A549 (cell line): ENCODE data around the gene FBN2. TPM values are rescaled to one million over a fixed set of nuclear protein-coding genes. Genes with fewer than 3 reads are reported as not detected.

Source experiments
- ATAC-seq, 2 experiments: fragments of 200-7000 bp in 1 of 2; fragments of >200 bp in 1 of 2; cut with Nextera tagmentation in 1 of 2; cut with Tn5 transposase in 1 of 2; 3 replicates each; pipeline versions ENCODE4 v1.8.0 to v1.9.1; 2018 to 2020; ENCODE audit warnings: mild to moderate bottlenecking in 1 of 2, moderate library complexity in 1 of 2
- CTCF ChIA-PET: fragments of 300-600 bp; sonication (Branson Sonifier 250); formaldehyde crosslinking; extraction: SDS; loops from one replicate; lab custom pipeline; 2021; ENCODE audit warnings: antibody characterized with exemption, inconsistent platforms; lab: Yijun Ruan, JAX
- POLR2A ChIA-PET: fragments of 350-600 bp; formaldehyde crosslinking; extraction: SDS; loops from one replicate; lab custom pipeline; 2021; ENCODE audit warnings: antibody characterized with exemption, inconsistent platforms; lab: Yijun Ruan, JAX
- DNase-seq, 2 experiments: peaks; one replicate each; pipeline versions ENCODE4 v3.0.0 to v3.0.0-alpha.2; 2011 to 2016; ENCODE audit warnings: low read depth in 1 of 2, low spot score in 1 of 2
- FAIRE-seq: peaks from 2 replicates; lab custom pipeline; 2011; peaks lifted over from hg19 to GRCh38; lab: Jason Lieb, UNC
- H3K27ac ChIP-seq, 2 experiments: fragments of >200 bp; sonication (Bioruptor Twin); formaldehyde crosslinking; 3 replicates each; pipeline ENCODE4 v1.5.1; 2016 to 2017
- H3K4me1 ChIP-seq: fragments of >200 bp; sonication (Bioruptor Twin); formaldehyde crosslinking; 3 replicates; pipeline ENCODE4 v1.6.1; 2016
- H3K4me2 ChIP-seq: fragments of >200 bp; sonication (Bioruptor Twin); formaldehyde crosslinking; 3 replicates; pipeline ENCODE4 v1.6.1; 2016
- H3K4me3 ChIP-seq: fragments of >200 bp; sonication (Bioruptor Twin); formaldehyde crosslinking; 3 replicates; pipeline ENCODE4 v1.5.1; 2016
- H3K9me3 ChIP-seq: fragments of >200 bp; sonication (Bioruptor Twin); formaldehyde crosslinking; 3 replicates; pipeline ENCODE4 v1.6.1; 2016
- BCL3 ChIP-seq: fragments of >200 bp; sonication (Bioruptor Twin); formaldehyde crosslinking; IDR thresholded peaks from 3 replicates; pipeline ENCODE4 v1.6.1; 2016
- CBX2 ChIP-seq: fragments of 200-600 bp; sonication (generic); IDR thresholded peaks from 2 replicates; pipeline ENCODE4 v1.6.1; 2016; ENCODE audit warnings: low read depth, mild to moderate bottlenecking, borderline replicate concordance
- CBX8 ChIP-seq: fragments of 200-600 bp; sonication (generic); IDR thresholded peaks from 2 replicates; pipeline ENCODE4 v1.6.1; 2016
- CHD2 ChIP-seq: fragments of 150-350 bp; IDR thresholded peaks from 2 replicates; pipeline ENCODE4 v1.6.1; 2014; ENCODE audit warnings: low read length; ENCODE audit not compliant: partially characterized antibody
- CHD4 ChIP-seq: fragments of 200-600 bp; sonication (generic); IDR thresholded peaks from 2 replicates; pipeline ENCODE4 v1.6.1; 2016; ENCODE audit warnings: antibody characterized with exemption, mild to moderate bottlenecking, borderline replicate concordance
- EHMT2 ChIP-seq: fragments of 200-600 bp; sonication (generic); IDR thresholded peaks from 2 replicates; pipeline ENCODE4 v1.6.1; 2016; ENCODE audit warnings: antibody characterized with exemption, low read depth, mild to moderate bottlenecking, moderate library complexity
- ELK1 ChIP-seq: fragments of 150-350 bp; IDR thresholded peaks from 2 replicates; pipeline ENCODE4 v1.6.1; 2014; ENCODE audit warnings: low read depth, mild to moderate bottlenecking, low read length
- EP300 ChIP-seq, 2 experiments: fragments of >200 bp; sonication (Bioruptor Twin); formaldehyde crosslinking; IDR thresholded peaks; 2 replicates in 1 of 2; 3 replicates in 1 of 2; pipeline ENCODE4 v1.6.1; 2016 to 2017
- HDAC2 ChIP-seq: fragments of 200-600 bp; sonication (generic); IDR thresholded peaks from 2 replicates; pipeline ENCODE4 v1.6.1; 2016
- HES2 ChIP-seq: fragments of >200 bp; sonication (Bioruptor Twin); formaldehyde crosslinking; IDR thresholded peaks from 2 replicates; pipeline ENCODE4 v1.6.1; 2016
- HOXA7 ChIP-seq: fragments of 250-450 bp; sonication (Bioruptor Pico); IDR thresholded peaks from 2 replicates; pipeline ENCODE4 v1.5.0; 2020; ENCODE audit warnings: mild to moderate bottlenecking, moderate library complexity
- HOXB13 ChIP-seq: fragments of 250-450 bp; sonication (Bioruptor Pico); IDR thresholded peaks from 2 replicates; pipeline ENCODE4 v1.5.0; 2020; ENCODE audit warnings: low read depth, mild to moderate bottlenecking, moderate library complexity
- JUN ChIP-seq, 2 experiments: fragments of >200 bp; sonication (Bioruptor Twin); formaldehyde crosslinking; IDR thresholded peaks; 2 replicates in 1 of 2; 3 replicates in 1 of 2; pipeline ENCODE4 v1.6.1; 2016 to 2017
- KDM5A ChIP-seq: fragments of 200-600 bp; sonication (generic); IDR thresholded peaks from 2 replicates; pipeline ENCODE4 v1.6.1; 2016; ENCODE audit warnings: antibody characterized with exemption, mild to moderate bottlenecking
- MAZ ChIP-seq: fragments of 150-350 bp; IDR thresholded peaks from 2 replicates; pipeline ENCODE4 v1.6.1; 2014; ENCODE audit warnings: antibody characterized with exemption, low read depth, low read length, borderline replicate concordance
- NR3C1 ChIP-seq: fragments of >200 bp; sonication (Bioruptor Twin); formaldehyde crosslinking; IDR thresholded peaks from 3 replicates; pipeline ENCODE4 v1.6.1; 2017
- PHF8 ChIP-seq: fragments of 200-600 bp; sonication (generic); IDR thresholded peaks from 2 replicates; pipeline ENCODE4 v1.6.1; 2016; ENCODE audit warnings: low read depth, mild to moderate bottlenecking, antibody characterized with exemption, moderate library complexity, borderline replicate concordance
- RAD21 ChIP-seq, 2 experiments: fragments of >200 bp in 1 of 2; sonication (Bioruptor Twin) in 1 of 2; formaldehyde crosslinking in 1 of 2; IDR thresholded peaks in 1 of 2; conservative IDR thresholded peaks in 1 of 2; 2 replicates in 1 of 2; 3 replicates in 1 of 2; pipeline ENCODE4 v1.6.1; 2012 to 2018; ENCODE audit warnings: inconsistent platforms in 1 of 2
- RARB ChIP-seq: fragments of 250-450 bp; sonication (Bioruptor Pico); IDR thresholded peaks from 2 replicates; pipeline ENCODE4 v1.8.0; 2021; ENCODE audit warnings: mild to moderate bottlenecking, moderate library complexity
- RFX5 ChIP-seq: fragments of 450-650 bp; IDR thresholded peaks from 2 replicates; pipeline ENCODE4 v1.7.1; 2014; ENCODE audit warnings: antibody characterized with exemption, mild to moderate bottlenecking, moderate library complexity
- USF2 ChIP-seq: fragments of 450-650 bp; IDR thresholded peaks from 2 replicates; pipeline ENCODE4 v1.6.1; 2014; ENCODE audit warnings: antibody characterized with exemption
- ZFP36 ChIP-seq: fragments of 450-650 bp; IDR thresholded peaks from 2 replicates; pipeline ENCODE4 v1.6.1; 2014; ENCODE audit warnings: borderline replicate concordance; ENCODE audit not compliant: partially characterized antibody
- ZNF302 ChIP-seq: fragments of 250-450 bp; sonication (Bioruptor Pico); IDR thresholded peaks from 2 replicates; pipeline ENCODE4 v1.9.0; 2021; ENCODE audit warnings: inconsistent platforms, mild to moderate bottlenecking, moderate library complexity
- ZSCAN20 ChIP-seq: fragments of 250-450 bp; sonication (Bioruptor Pico); IDR thresholded peaks from 2 replicates; pipeline ENCODE4 v1.8.0; 2022; ENCODE audit warnings: mild to moderate bottlenecking, moderate library complexity
- WGBS: methylation state at CpG from one replicate; pipeline ENCODE4 v1.1.6; 2017; ENCODE audit errors: missing lambda C conversion rate; 5-methylcytosine and 5-hydroxymethylcytosine counted together
- polyA plus RNA-seq, 4 experiments: library from polyadenylated mRNA; depleted of rRNA in 3 of 4; stranded (reverse); fragments of >200 nt; fragmentation: RNase III in 1 of 4; extraction: RNeasy Plus Mini Kit Qiagen cat#74134 plus additional on column Dnase treatment in 1 of 4; gene quantifications; 2 replicates in 3 of 4; 3 replicates in 1 of 4; pipeline ENCODE4 v1.2.3, GENCODE V29; 2011 to 2017

The FBN2 gene
- polyA plus RNA-seq, 2 of the 4 experiments (the other 2 are of a cell fraction), result 22.2 to 22.7 TPM

GRCh38 chr5:128427921-128428320, 110.1 kb downstream of the FBN2 start:
- WGBS, result 85% methylated on average over 1 of the region's 1 CpG
- H3K9me3 ChIP-seq, result no peaks in the 10 kb centered on the region
- POLR2A ChIA-PET, result no interaction called here
- ATAC-seq, result no peak
- H3K4me3 ChIP-seq, result no peak overlapping the region
- H3K4me2 ChIP-seq, result no peak overlapping the region
- TF ChIP-seq CBX8 (no peak), CBX2 (no peak), ZSCAN20 (CRISPR knock-in tag) (no peak), KDM5A (no peak), RFX5 (no peak), EHMT2 (no peak), MAZ (no peak), EP300 (IDR thresholded peaks at IDR 0.05) (no peak), HDAC2 (no peak), CHD4 (no peak), RAD21 (conservative IDR thresholded peaks at IDR 0.05 in 1 of 2, IDR thresholded peaks at IDR 0.05 in 1 of 2) (no peak), HOXA7 (no peak), HES2 (no peak), ZFP36 (no peak), NR3C1 (no peak)
- no peak overlapping the region for H3K27ac ChIP-seq
- DNase-seq, result no peak
- peaks cover 11% of the 10 kb centered on the region; the same call in 2 of the 3 replicates for H3K4me1 ChIP-seq
- CTCF ChIA-PET, result no interaction called here
- no peak for FAIRE-seq

- CTCF ChIA-PET, result interaction anchor here (0.8 kb wide), 1 partner anchor 24 kb away, joined by 3 read pairs; no protein-coding TSS in a partner anchor
- 76% methylated on average over 5 of the region's 5 CpGs for WGBS
- no peak overlapping the region for H3K27ac ChIP-seq
- ATAC-seq (no peak), DNase-seq (no peak), FAIRE-seq (no peak)
- no peak overlapping the region for H3K4me3 ChIP-seq
- peaks cover 11% of the 10 kb centered on the region; the same call in 2 of the 3 replicates for H3K4me1 ChIP-seq
- POLR2A ChIA-PET, result no interaction called here
- H3K4me2 ChIP-seq, result no peak overlapping the region
- no peak for TF ChIP-seq BCL3
- TF ChIP-seq NR3C1, result no peak
- TF ChIP-seq RARB (CRISPR knock-in tag), result no peak
- TF ChIP-seq JUN (IDR thresholded peaks at IDR 0.05), result no peak
- TF ChIP-seq CHD2, result no peak
- H3K9me3 ChIP-seq, result no peaks in the 10 kb centered on the region
These were observed 111.9 kb downstream of the FBN2 start for GRCh38 chr5:128426090-128426534.

GRCh38 chr5:128424646-128425045, 113.4 kb downstream of the FBN2 start:
- H3K4me1 ChIP-seq, result peaks cover 11% of the 10 kb centered on the region; the same call in 2 of the 3 replicates
- H3K9me3 ChIP-seq, result no peaks in the 10 kb centered on the region
- CTCF ChIA-PET, result no interaction called here
- POLR2A ChIA-PET, result no interaction called here
- no peak for ATAC-seq
- TF ChIP-seq HOXB13 (CRISPR knock-in tag) (no peak), ELK1 (no peak), USF2 (no peak), KDM5A (no peak), EP300 (IDR thresholded peaks at IDR 0.05) (no peak), CHD4 (no peak), PHF8 (no peak), JUN (IDR thresholded peaks at IDR 0.05) (no peak), ZNF302 (no peak)
- H3K4me2 ChIP-seq, result peak overlapping the region; percentile 34; the same call in 2 of the 3 replicates
- no peak overlapping the region for H3K27ac ChIP-seq
- DNase-seq, result no peak
- no peak overlapping the region for H3K4me3 ChIP-seq
- FAIRE-seq, result no peak
